OCI-LY1 (cell line): ENCODE data around the gene SERPINA1.
"Not testable (repeated sequence)": the region's sequence is repeated elsewhere in the genome, so short reads cannot be mapped to it uniquely, and the experiment has no call there.

Source experiments
- H2AFZ ChIP-seq: fragments of 200-600 bp; sonication (generic), shearing (Covaris generic); 2 replicates; pipeline ENCODE4 v1.6.0; 2014; ENCODE audit warnings: antibody characterized with exemption, mild to moderate bottlenecking, low read length
- H3F3A ChIP-seq: fragments of 200-600 bp; sonication (generic), shearing (Covaris generic); 2 replicates; pipeline ENCODE4 v1.6.0; 2014; ENCODE audit warnings: mild to moderate bottlenecking, antibody characterized with exemption, low read length, moderate library complexity; ENCODE audit not compliant: insufficient read depth
- H3K27ac ChIP-seq: fragments of 200-600 bp; sonication (generic); 2 replicates; pipeline ENCODE4 v1.5.1; 2014; ENCODE audit warnings: low read length, mixed run types, mild to moderate bottlenecking, low read depth; ENCODE audit not compliant: poor library complexity, severe bottlenecking
- H3K27me3 ChIP-seq: fragments of 200-600 bp; sonication (generic); 2 replicates; pipeline ENCODE4 v1.6.0; 2014; ENCODE audit warnings: antibody characterized with exemption, mild to moderate bottlenecking, low read length, moderate library complexity; ENCODE audit not compliant: insufficient read depth
- H3K36me3 ChIP-seq: fragments of 200-600 bp; sonication (generic); 2 replicates; pipeline ENCODE4 v1.6.1; 2014; ENCODE audit warnings: mild to moderate bottlenecking, antibody characterized with exemption, low read length, moderate library complexity, mixed read lengths; ENCODE audit not compliant: insufficient read depth
- H3K4me1 ChIP-seq: fragments of 200-600 bp; sonication (generic); 2 replicates; pipeline ENCODE4 v1.5.1; 2014; ENCODE audit warnings: mild to moderate bottlenecking, low read length, moderate library complexity; ENCODE audit not compliant: insufficient read depth, severe bottlenecking
- H3K4me2 ChIP-seq: fragments of 200-600 bp; sonication (generic), shearing (Covaris generic); 2 replicates; pipeline ENCODE4 v1.6.1; 2014; ENCODE audit warnings: low read length
- H3K4me3 ChIP-seq: fragments of 200-600 bp; sonication (generic); 2 replicates; pipeline ENCODE4 v1.5.1; 2014; ENCODE audit warnings: low read length, low read depth, mild to moderate bottlenecking, mixed read lengths; ENCODE audit not compliant: poor library complexity, severe bottlenecking
- H3K79me2 ChIP-seq: fragments of 200-600 bp; shearing (Covaris generic); 2 replicates; pipeline ENCODE4 v1.6.1; 2016; ENCODE audit warnings: mixed run types, low read length, mixed read lengths; ENCODE audit not compliant: insufficient read depth
- H3K9ac ChIP-seq: fragments of 200-600 bp; sonication (generic), shearing (Covaris generic); 2 replicates; pipeline ENCODE4 v1.6.1; 2014; ENCODE audit warnings: mild to moderate bottlenecking, low read length, mixed read lengths
- H3K9me2 ChIP-seq: fragments of 200-600 bp; sonication (generic), shearing (Covaris generic); 2 replicates; pipeline ENCODE4 v1.6.1; 2014; ENCODE audit warnings: low read depth, mild to moderate bottlenecking, low read length, mixed read lengths
- H3K9me3 ChIP-seq: fragments of 200-600 bp; shearing (Covaris generic); 2 replicates; pipeline ENCODE4 v1.6.1; 2014; ENCODE audit warnings: low read length, mixed read lengths
- H4K20me1 ChIP-seq: fragments of 200-600 bp; sonication (generic), shearing (Covaris generic); 2 replicates; pipeline ENCODE4 v1.6.0; 2016; ENCODE audit warnings: mild to moderate bottlenecking, low read length; ENCODE audit not compliant: insufficient read depth
- EZH2 ChIP-seq: fragments of 200-600 bp; sonication (generic), shearing (Covaris generic); IDR thresholded peaks from 2 replicates; pipeline ENCODE4 v1.8.0; 2017; ENCODE audit warnings: borderline replicate concordance, mixed run types, mild to moderate bottlenecking, antibody characterized with exemption, low read length, moderate library complexity, mixed read lengths
- TF ChIP-seq, protein P1 (sequence below): fragments of 200-600 bp; sonication (generic), shearing (Covaris generic); IDR thresholded peaks from 2 replicates; pipeline ENCODE4 v1.5.1; 2017; ENCODE audit warnings: mild to moderate bottlenecking, antibody characterized with exemption, low read length, moderate library complexity, mixed read lengths

The SERPINA1 gene

DNA sequence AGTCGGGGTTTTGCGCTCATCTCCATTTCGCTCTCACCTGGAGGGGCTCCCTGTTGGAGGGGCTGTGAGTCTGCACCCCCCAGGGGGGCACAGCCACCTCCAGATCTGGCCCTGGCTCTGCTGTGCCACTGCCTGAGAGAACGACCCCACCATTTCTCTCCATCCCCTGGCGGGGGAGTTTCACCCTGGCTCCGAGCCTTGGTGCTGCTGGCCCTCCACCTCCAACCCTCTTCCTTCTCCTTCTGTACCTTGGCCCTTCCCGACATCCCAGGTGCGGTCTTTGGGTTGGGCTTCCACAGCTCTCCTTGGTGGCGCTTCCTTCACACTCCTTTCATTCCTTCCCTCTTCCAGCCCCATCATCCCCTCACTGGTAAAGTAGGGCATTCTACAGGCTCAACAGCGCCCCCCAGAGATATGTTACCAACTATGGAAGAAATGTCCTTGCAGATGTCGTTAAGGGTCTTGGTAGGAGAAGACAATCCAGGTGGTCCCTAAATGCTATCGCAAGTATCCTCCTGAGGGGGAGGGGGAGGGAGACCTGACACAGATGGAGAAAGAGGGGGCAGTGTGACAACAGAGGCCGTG lies 16.3 kb downstream of the SERPINA1 start:
- H3K9me2 ChIP-seq, result no peaks in the 10 kb centered on the region
- H4K20me1 ChIP-seq, result no peaks in the 10 kb centered on the region
- no peak overlapping the region for H3K9ac ChIP-seq
- H3K79me2 ChIP-seq, result no peaks in the 10 kb centered on the region
- no peaks in the 10 kb centered on the region for H3K4me1 ChIP-seq
- TF ChIP-seq EZH2, result no peak
- TF ChIP-seq, protein P1, sequence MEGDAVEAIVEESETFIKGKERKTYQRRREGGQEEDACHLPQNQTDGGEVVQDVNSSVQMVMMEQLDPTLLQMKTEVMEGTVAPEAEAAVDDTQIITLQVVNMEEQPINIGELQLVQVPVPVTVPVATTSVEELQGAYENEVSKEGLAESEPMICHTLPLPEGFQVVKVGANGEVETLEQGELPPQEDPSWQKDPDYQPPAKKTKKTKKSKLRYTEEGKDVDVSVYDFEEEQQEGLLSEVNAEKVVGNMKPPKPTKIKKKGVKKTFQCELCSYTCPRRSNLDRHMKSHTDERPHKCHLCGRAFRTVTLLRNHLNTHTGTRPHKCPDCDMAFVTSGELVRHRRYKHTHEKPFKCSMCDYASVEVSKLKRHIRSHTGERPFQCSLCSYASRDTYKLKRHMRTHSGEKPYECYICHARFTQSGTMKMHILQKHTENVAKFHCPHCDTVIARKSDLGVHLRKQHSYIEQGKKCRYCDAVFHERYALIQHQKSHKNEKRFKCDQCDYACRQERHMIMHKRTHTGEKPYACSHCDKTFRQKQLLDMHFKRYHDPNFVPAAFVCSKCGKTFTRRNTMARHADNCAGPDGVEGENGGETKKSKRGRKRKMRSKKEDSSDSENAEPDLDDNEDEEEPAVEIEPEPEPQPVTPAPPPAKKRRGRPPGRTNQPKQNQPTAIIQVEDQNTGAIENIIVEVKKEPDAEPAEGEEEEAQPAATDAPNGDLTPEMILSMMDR, result peak; percentile 58; the same call in 1 of the 2 replicates
- H3K4me2 ChIP-seq, result no peak overlapping the region
- H3K36me3 ChIP-seq, result no peaks in the 10 kb centered on the region
- H2AFZ ChIP-seq, result no peak overlapping the region
- H3K27me3 ChIP-seq, result peaks cover 7% of the 10 kb centered on the region; the same call in 1 of the 2 replicates
- H3K9me3 ChIP-seq, result no peaks in the 10 kb centered on the region
- no peak overlapping the region for H3K4me3 ChIP-seq
- no peaks in the 10 kb centered on the region for H3F3A ChIP-seq
- no peak overlapping the region for H3K27ac ChIP-seq

DNA sequence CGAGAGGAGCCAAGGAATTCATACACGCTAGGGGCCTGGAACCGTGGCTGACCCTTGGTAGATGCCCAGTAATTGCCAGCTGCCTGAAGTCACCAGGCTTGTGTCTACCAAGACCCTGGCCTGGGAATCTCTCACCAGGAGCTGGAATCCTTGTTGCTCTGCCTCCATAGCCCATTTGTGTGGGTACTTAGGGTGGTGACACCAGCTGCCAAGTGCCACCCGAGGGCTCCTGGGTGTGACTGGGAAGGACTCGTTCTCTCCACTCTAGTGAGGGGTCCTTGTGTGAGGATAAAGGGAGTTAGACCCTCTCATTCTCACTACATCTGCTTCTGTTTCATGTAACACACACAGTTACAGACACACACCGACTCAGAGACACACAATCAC lies 17.9 kb downstream of the SERPINA1 start:
- no peaks in the 10 kb centered on the region for H4K20me1 ChIP-seq
- TF ChIP-seq, protein P1, result no peak
- no peak for TF ChIP-seq EZH2
- no peaks in the 10 kb centered on the region for H3K36me3 ChIP-seq

DNA sequence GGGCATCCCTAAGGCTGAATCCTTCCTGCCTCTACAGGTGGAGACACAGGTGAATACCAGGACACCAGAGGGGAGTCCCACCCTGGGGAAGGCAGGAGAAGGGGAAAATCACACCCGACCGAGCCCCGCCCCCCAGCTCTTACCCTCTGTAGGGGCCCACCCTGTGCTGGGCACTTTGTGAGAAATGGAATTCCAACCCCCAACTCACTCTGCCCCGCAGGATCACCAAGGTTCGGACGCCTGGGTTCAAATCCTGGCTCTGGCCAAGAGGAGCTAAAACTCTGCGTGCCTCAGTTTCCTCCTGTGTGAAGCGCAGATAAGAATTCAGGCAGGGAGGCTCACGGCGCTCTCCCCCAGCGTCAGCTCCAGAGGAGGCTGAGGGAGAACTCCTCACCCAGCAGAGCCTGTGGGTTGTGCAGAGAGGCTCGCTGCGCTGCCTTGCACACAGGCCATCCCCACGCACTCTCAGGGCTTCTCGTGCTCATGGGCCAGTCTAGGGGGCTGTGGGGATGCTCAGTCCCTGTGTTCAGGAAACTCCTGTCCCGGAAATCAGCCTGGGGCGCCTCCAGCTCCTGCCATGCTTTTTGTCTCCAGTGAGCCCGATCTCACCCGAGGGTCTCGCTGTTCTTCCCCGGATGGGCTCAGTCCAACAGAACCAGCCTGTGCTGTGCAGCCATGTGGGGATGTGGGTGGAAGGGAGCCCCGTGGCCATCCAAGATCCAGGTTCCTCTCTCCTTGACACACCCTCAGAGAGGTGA lies 18.5 kb downstream of the SERPINA1 start:
- H3K27me3 ChIP-seq, H3F3A ChIP-seq, H2AFZ ChIP-seq, H3K4me2 ChIP-seq, H3K36me3 ChIP-seq, H3K4me1 ChIP-seq, H3K4me3 ChIP-seq, H3K27ac ChIP-seq, H3K9me2 ChIP-seq, H3K9ac ChIP-seq, H3K9me3 ChIP-seq, H4K20me1 ChIP-seq, H3K79me2 ChIP-seq: not testable (repeated sequence)

More for the DNA sequence above, 17.9 kb downstream of the SERPINA1 start:
- Histone ChIP-seq H3K27ac (no peak overlapping the region), H3K79me2 (no peaks in the 10 kb centered on the region), H3K4me2 (no peak overlapping the region), H3K9me3 (no peaks in the 10 kb centered on the region), H2AFZ (no peak overlapping the region), H3K9me2 (no peaks in the 10 kb centered on the region), H3K27me3 (peaks cover 7% of the 10 kb centered on the region; the same call in 1 of the 2 replicates), H3K4me1 (no peaks in the 10 kb centered on the region), H3F3A (no peaks in the 10 kb centered on the region), H3K4me3 (no peak overlapping the region), H3K9ac (no peak overlapping the region)
